Measurements from ENCODE around the gene ARHGEF3. TPM values are rescaled to one million over a fixed set of nuclear protein-coding genes. Genes with fewer than 3 reads are reported as not detected.
"Not testable (repeated sequence)": the region's sequence is repeated elsewhere in the genome, so short reads cannot be mapped to it uniquely, and the experiment has no call there.

The ARHGEF3 gene
- total RNA-seq, 1 donor = 38.0 TPM

- Histone ChIP-seq H3K27me3 (ENCODE audit: insufficient read depth, low read length) (no peaks in the 10 kb centered on the region), H3K9me3 (ENCODE audit: low read depth, low read length) (no peaks in the 10 kb centered on the region), H3K4me3 (ENCODE audit: low read length) (no peak overlapping the region), H3K4me1 (ENCODE audit: insufficient read depth, low read length) (no peaks in the 10 kb centered on the region)
Measured at GRCh38 chr3:56711344-56711743, 90.4 kb downstream of the ARHGEF3 start.

- H3K4me3 ChIP-seq (ENCODE audit: low read length); H3K27me3 ChIP-seq (ENCODE audit: insufficient read depth, low read length); H3K9me3 ChIP-seq (ENCODE audit: low read depth, low read length); H3K4me1 ChIP-seq (ENCODE audit: insufficient read depth, low read length): not testable (repeated sequence)
Measured at GRCh38 chr3:56707412-56707811, 94.3 kb downstream of the ARHGEF3 start.

- Histone ChIP-seq H3K4me3 (ENCODE audit: low read length) (no peak overlapping the region), H3K27me3 (ENCODE audit: insufficient read depth, low read length) (no peaks in the 10 kb centered on the region), H3K9me3 (ENCODE audit: low read depth, low read length) (no peaks in the 10 kb centered on the region), H3K4me1 (ENCODE audit: insufficient read depth, low read length) (peaks cover 10% of the 10 kb centered on the region)
Measured at GRCh38 chr3:56706629-56707028, 95.1 kb downstream of the ARHGEF3 start.

GRCh38 chr3:56704706-56705105, 97.0 kb downstream of the ARHGEF3 start:
- no peak overlapping the region for H3K4me3 ChIP-seq (ENCODE audit: low read length)
- peaks cover 10% of the 10 kb centered on the region for H3K4me1 ChIP-seq (ENCODE audit: insufficient read depth, low read length)
- no peaks in the 10 kb centered on the region for H3K9me3 ChIP-seq (ENCODE audit: low read depth, low read length)
- H3K27me3 ChIP-seq (ENCODE audit: insufficient read depth, low read length) = no peaks in the 10 kb centered on the region

GRCh38 chr3:56702490-56703315, 99.0 kb downstream of the ARHGEF3 start:
- Histone ChIP-seq H3K9me3 (ENCODE audit: low read depth, low read length) (no peaks in the 10 kb centered on the region), H3K4me3 (ENCODE audit: low read length) (no peak overlapping the region), H3K4me1 (ENCODE audit: insufficient read depth, low read length) (peaks cover 10% of the 10 kb centered on the region), H3K27me3 (ENCODE audit: insufficient read depth, low read length) (no peaks in the 10 kb centered on the region)

GRCh38 chr3:56700151-56700550, 101.6 kb downstream of the ARHGEF3 start:
- H3K4me3 ChIP-seq (ENCODE audit: low read length) = no peak overlapping the region
- H3K27me3 ChIP-seq (ENCODE audit: insufficient read depth, low read length) = no peaks in the 10 kb centered on the region

GRCh38 chr3:56694867-56695683, 106.7 kb downstream of the ARHGEF3 start:
- no peak overlapping the region for H3K4me3 ChIP-seq (ENCODE audit: low read length)

More at GRCh38 chr3:56700151-56700550, 101.6 kb downstream of the ARHGEF3 start:
- Histone ChIP-seq H3K9me3 (ENCODE audit: low read depth, low read length) (no peaks in the 10 kb centered on the region), H3K4me1 (ENCODE audit: insufficient read depth, low read length) (peaks cover 20% of the 10 kb centered on the region)

GRCh38 chr3:56693750-56694149, 108.0 kb downstream of the ARHGEF3 start:
- Histone ChIP-seq H3K27me3 (ENCODE audit: insufficient read depth, low read length) (no peaks in the 10 kb centered on the region), H3K4me1 (ENCODE audit: insufficient read depth, low read length) (peaks cover 40% of the 10 kb centered on the region), H3K9me3 (ENCODE audit: low read depth, low read length) (no peaks in the 10 kb centered on the region), H3K4me3 (ENCODE audit: low read length) (no peak overlapping the region)

More at GRCh38 chr3:56694867-56695683, 106.7 kb downstream of the ARHGEF3 start:
- Histone ChIP-seq H3K27me3 (ENCODE audit: insufficient read depth, low read length) (no peaks in the 10 kb centered on the region), H3K9me3 (ENCODE audit: low read depth, low read length) (no peaks in the 10 kb centered on the region), H3K4me1 (ENCODE audit: insufficient read depth, low read length) (peaks cover 40% of the 10 kb centered on the region)

- not testable (repeated sequence) for H3K9me3 ChIP-seq (ENCODE audit: low read depth, low read length); H3K27me3 ChIP-seq (ENCODE audit: insufficient read depth, low read length)
- peak overlapping the region; percentile 24 for H3K4me3 ChIP-seq (ENCODE audit: low read length)
- H3K4me1 ChIP-seq (ENCODE audit: insufficient read depth, low read length) = peaks cover 40% of the 10 kb centered on the region
Measured at GRCh38 chr3:56692520-56693433, 109.0 kb downstream of the ARHGEF3 start.

GRCh38 chr3:56692001-56692365, 109.8 kb downstream of the ARHGEF3 start:
- H3K9me3 ChIP-seq (ENCODE audit: low read depth, low read length); H3K27me3 ChIP-seq (ENCODE audit: insufficient read depth, low read length); H3K4me3 ChIP-seq (ENCODE audit: low read length): not testable (repeated sequence)
- H3K4me1 ChIP-seq (ENCODE audit: insufficient read depth, low read length) = peaks cover 40% of the 10 kb centered on the region

- Histone ChIP-seq H3K27me3 (ENCODE audit: insufficient read depth, low read length) (no peaks in the 10 kb centered on the region), H3K4me3 (ENCODE audit: low read length) (no peak overlapping the region), H3K4me1 (ENCODE audit: insufficient read depth, low read length) (peaks cover 35% of the 10 kb centered on the region), H3K9me3 (ENCODE audit: low read depth, low read length) (no peaks in the 10 kb centered on the region)
Measured at GRCh38 chr3:56691165-56692000, 110.4 kb downstream of the ARHGEF3 start.

GRCh38 chr3:56689303-56689702, 112.4 kb downstream of the ARHGEF3 start:
- H3K4me1 ChIP-seq (ENCODE audit: insufficient read depth, low read length) = peaks cover 20% of the 10 kb centered on the region
- H3K4me3 ChIP-seq (ENCODE audit: low read length) = no peak overlapping the region
- H3K9me3 ChIP-seq (ENCODE audit: low read depth, low read length) = no peaks in the 10 kb centered on the region
- no peaks in the 10 kb centered on the region for H3K27me3 ChIP-seq (ENCODE audit: insufficient read depth, low read length)

GRCh38 chr3:56688191-56688590, 113.6 kb downstream of the ARHGEF3 start:
- Histone ChIP-seq H3K27me3 (ENCODE audit: insufficient read depth, low read length) (no peaks in the 10 kb centered on the region), H3K9me3 (ENCODE audit: low read depth, low read length) (no peaks in the 10 kb centered on the region), H3K4me1 (ENCODE audit: insufficient read depth, low read length) (peaks cover 14% of the 10 kb centered on the region), H3K4me3 (ENCODE audit: low read length) (no peak overlapping the region)

GRCh38 chr3:56684029-56684428, 117.7 kb downstream of the ARHGEF3 start:
- H3K27me3 ChIP-seq (ENCODE audit: insufficient read depth, low read length) = no peaks in the 10 kb centered on the region
- H3K9me3 ChIP-seq (ENCODE audit: low read depth, low read length) = no peaks in the 10 kb centered on the region
- no peak overlapping the region for H3K4me3 ChIP-seq (ENCODE audit: low read length)
- peaks cover 25% of the 10 kb centered on the region for H3K4me1 ChIP-seq (ENCODE audit: insufficient read depth, low read length)
